Measurements from ENCODE around the gene AIMP2.
A peak's percentile ranks its signal among the peaks of the same experiment; 100 is the strongest.
"Not testable (repeated sequence)": the region's sequence is repeated elsewhere in the genome, so short reads cannot be mapped to it uniquely, and the experiment has no call there.

Gene AIMP2

DNA sequence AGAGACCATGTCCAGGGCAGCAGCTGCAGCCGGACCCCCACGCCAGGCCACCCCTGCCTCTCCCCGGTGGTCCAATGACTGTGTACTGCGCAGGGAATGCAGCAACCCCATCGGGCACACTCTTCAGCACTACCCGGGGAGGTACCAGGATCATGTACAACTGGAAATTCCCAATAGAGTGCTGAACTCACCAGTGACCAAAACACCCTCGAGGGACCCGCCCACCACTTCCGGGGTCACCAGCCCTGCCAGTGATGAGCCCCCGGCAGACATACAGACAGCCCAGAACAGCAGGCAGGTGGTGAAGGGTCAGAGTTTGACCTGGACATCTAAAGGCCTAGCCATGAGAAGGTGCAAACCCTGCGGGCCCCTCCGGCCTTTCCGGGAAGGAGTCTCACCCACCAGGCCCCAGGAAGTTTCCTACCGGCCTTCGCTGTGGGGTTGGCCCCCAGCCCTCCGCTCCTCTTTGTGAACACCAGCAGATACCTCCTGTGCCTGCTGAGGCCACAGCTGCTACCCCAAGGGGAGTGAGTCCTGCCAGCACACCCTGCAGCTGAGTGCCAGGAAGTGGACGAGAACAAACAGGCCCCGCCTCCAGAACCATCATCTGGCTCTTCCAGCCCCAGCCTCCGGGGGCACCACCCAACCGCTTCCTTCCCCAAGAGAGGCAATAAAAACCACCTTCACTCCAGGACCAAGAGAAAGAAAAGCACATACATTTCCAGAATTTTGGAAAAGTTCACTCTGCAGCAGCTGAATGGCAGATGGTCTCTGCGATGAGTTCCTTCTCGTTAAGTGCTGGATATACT is 17.1 kb downstream of the AIMP2 start:
- DNase-seq (ENCODE audit: low spot score), result peak; percentile 44

DNA sequence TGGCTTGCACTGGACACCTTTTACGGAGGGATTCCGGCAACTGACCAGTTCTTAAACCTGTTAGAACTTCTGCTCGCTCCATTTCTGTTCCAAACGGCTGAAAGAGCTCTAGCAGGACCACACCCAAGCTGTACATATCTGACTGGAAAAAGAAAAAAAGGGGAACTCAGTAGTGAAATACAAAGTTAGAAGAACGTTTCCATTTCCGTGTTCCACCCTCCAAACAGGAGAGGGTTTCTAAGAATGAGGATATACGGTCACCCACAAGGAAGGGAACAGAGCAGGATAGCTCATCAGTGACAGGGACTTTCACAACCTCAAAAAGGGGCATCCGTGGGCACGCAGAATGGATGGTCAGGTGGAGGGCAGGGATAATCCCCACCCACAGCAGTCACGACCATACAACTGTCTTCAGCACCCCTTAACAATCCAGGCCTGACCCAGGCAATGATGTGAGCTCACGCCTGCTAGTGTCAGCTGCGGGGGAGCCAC is 17.8 kb downstream of the AIMP2 start:
- peak; percentile 8 for DNase-seq (ENCODE audit: low spot score)

DNA sequence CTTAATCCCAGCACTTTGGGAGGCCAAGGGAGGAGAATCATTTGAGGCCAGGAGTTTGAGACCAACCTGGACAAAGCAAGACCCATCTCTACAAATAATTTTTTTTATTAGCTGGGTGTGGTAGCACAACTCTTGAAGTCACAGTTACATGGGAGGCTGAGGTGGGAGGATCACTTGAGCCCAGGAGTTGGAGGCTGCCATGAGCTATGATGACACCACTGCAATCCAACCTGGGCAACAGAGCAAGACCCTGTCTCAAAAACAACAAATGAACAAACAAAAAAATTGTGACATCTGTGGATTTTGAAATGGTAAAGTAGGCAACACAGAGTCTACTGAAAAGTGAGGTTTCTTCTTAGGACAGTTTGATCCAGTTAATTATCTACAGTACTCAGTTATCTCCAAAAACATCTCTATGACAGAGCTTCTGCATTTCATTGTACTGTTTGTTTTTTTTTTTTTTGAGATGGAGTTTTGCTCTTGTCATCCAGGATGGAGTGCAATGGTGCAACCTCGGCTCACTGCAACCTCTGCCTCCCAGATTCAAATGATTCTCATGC is 18.8 kb downstream of the AIMP2 start:
- DNase-seq (ENCODE audit: low spot score), result no peak

DNA sequence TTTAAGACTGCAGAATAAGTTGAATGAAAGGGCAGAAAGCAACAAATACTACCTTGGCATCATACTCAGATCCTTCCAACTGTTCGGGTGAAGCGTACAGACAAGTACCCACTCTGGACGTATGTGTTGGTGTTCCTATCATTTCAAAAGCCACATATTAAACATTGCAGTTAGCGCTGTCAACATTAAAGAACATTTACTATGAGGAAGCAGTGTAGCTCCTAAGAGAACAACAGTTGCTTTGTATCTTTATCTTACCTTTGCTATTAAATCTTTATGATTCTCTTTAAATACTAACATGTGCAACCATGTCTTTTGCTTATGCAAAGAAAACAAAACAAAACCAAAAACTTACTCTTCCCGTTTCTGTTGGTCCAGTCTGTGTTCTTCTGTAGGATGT is 19.5 kb downstream of the AIMP2 start:
- DNase-seq (ENCODE audit: low spot score), result no peak

DNA sequence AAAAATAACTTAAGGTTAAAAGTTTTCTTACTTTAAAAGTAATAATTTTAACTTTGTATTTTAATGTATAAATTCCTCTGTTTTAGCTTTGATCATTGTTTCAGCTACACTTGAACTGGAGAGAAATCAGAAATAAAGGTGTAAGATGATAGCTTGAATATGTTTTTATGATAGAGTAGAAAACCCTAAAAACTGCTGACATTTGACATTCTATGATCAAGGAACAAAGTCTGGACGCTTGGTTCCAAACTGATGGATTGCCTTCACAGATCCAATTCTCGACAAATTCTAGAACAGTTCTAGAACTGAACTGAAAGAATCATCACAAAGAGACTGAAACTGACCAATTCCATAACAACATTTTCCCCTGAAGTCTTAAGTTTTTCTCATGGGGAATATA is 21.9 kb downstream of the AIMP2 start, which contains the start of gene ANKRD61:
Gene ANKRD61 (plus strand): TSS at position 389 of the 400 bp plus-strand sequence. CDS start 0 bp downstream, at position 389.
- DNase-seq (ENCODE audit: low spot score), result no peak

DNA sequence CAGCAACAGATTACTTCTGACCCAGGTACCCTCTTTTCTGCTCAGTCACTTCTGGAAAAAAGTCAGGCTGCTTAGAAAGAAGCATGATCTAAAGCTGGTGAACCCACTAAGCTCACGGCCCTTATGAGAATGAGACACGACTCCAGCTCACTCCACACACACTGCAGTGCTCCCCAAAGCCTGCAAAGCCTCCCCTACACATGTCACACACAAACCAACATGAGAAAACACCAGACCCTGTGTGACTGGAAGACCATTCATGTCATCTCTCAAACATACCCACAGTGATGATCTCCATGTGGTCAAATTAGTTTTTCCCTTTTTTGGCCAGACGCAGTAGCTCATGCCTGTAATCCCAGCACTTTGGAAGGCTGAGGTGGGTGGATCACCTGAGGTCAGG is 22.5 kb downstream of the AIMP2 start:
- DNase-seq (ENCODE audit: low spot score), result no peak

DNA sequence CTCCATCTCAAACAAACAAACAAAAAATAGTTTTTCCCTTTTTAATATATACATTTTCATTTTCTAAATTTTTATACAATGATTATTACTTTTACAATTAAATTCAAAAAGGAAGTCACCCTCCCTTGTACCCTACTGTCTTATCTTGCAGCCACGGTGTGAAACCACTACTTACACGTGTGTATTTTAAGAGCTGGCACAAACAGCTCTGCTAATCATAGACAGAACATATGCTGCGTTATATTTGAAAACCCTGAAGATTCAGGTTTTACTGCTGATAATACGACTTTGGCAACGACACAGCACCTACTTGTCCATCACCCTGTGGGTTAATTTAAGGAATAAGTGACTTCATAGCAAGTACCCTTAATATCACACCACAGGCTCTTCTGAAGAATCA is 23.1 kb downstream of the AIMP2 start:
- DNase-seq (ENCODE audit: low spot score), result no peak

DNA sequence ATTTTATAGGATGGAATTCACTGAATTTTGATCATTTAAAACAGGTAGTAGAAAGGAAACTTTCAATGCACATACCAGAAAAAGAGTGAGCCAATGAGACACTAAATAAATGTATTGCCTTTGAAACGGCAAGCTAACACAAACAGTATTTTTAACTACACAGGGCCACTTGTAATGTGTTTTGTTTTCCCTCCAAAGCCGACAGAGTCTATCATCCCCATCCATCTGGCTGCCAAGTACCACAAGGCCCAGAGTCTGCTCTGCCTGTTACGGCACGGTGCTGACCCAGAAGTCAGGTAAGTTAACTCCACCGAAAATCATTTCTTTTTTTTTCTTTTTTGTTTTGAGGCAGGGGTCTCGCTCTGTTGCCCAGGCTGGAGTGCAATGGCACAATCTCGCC is 23.6 kb downstream of the AIMP2 start:
- peak; percentile 50 for DNase-seq (ENCODE audit: low spot score)

DNA sequence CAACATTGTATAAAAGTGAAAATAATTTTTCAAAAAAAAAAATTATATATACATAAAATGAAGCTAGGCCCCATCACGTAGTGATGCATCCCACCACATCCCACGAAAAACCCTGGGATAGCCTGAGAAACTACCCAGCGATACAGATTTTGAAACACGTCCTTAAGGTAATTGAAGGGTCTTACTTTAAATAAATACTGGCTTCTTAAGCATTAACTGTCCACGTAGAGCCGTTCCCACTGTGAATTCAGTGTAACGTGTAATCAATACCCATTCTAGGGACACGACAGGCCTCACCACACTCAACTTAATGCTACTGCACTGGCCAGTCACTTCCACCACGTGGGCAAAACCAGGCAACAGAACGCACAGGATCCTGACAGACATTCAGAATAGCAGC is 26.1 kb downstream of the AIMP2 start:
- DNase-seq (ENCODE audit: low spot score), result no peak

DNA sequence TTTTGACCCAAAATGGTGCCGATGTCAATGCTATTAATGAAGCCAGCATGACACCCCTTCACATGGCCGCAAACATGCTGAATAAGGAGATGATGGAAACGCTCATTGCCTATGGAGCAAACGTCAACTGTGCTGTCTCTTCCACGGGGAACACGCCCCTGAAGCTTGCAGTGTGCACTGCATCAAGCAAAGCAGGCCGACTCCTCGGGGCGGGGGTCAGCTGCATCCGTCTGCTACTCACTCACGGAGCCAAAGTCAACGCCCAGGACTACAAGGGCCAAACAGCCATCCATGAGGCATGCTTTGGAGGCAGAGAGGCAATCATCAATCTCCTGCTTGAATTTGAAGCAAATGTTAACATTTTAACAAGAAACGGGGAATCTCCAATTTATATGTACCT is 26.6 kb downstream of the AIMP2 start:
- DNase-seq (ENCODE audit: low spot score), result no peak

DNA sequence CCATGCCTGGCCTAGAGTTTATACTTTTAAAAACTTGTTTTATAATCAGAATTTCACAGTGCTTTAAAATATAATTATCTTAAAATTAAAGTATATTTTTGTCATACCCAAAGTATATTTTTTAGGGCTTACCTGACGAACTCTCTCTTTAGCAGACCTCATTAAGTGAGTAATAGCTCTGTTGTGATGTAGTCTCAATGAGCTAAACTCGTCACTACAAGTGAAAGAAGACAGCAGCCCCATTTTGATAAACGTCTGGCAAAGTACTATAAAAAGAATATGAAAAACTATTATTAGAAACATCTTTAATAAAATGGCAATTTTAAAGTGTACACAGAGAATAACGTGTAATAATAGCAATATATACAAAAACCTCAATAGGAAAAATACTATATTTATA is 40.7 kb downstream of the AIMP2 start:
- no peak for DNase-seq (ENCODE audit: low spot score)

DNA sequence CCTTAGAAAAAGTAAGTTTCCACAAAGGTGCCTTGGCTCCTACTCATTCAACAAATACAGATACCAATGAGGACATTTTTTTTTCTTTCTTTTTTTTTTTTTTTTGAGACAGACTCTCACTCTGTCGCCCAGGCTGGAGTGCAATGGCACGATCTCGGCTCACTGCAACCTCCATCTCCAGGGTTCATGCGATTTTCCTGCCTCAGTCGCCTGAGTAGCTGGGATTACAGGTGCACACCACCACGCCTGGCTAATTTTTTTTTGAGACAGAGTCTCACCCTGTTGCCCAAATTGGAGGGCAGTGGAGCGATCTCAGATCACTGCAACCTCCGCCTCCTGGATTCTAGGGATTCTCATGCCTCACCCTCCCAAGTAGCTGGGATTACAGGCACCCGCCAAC is 42.1 kb downstream of the AIMP2 start:
- DNase-seq (ENCODE audit: low spot score), result not testable (repeated sequence)

DNA sequence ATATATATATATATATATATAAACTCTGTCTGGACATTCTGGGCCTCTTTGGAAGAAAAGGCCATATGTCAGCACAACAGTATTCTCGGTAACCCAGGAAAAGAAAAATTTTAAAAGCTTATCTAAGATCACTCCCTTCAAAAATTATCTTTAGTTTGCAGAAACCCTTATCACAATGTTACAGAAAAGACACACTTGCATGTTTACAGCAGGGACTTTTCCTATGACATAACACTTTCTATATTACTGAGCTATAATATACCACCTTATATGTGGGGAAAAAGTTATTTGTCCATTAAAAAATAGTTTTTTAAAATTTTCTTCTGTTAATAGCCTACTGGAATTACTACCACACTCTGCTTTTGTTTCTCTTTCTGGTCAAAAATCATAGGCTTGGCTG is 47.5 kb downstream of the AIMP2 start:
- no peak for DNase-seq (ENCODE audit: low spot score)

DNA sequence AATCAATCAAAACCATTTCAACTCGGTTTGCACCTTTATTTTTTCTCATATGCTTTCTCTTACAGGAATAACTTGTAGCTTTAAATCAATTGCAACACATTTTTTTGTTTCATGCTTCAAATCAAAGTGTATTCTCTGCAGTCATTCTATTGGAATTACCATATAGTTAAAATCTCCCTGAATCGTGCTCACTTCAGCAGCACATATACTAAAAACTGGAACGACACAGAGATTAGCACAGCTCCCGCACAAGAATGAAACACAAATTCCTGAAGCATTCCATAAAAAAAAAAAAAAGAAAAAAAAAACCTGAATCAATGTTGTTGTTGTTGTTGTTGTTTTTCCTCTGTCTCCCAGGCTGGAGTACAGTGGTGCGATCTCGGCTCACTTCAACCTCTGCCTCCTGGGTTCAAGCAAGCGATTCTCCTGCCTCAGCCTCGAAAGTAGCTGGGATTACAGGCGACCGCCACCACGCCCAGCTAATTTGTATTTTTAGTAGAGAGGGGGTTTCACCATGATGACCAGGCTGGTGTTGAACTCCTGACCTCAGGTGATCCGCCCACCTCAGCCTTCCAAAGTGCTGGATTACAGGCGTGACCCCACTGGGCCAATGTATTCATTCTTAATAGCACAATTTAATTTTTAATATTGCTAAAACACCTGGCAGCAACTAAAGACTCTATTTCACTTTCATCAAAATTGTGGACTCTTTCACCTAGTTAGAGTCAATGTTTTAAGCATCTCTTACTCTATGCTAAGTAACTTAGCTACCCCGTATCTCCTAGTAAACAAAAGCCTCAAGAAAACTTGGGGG is 48.5 kb downstream of the AIMP2 start:
- no peak for DNase-seq (ENCODE audit: low spot score)

DNA sequence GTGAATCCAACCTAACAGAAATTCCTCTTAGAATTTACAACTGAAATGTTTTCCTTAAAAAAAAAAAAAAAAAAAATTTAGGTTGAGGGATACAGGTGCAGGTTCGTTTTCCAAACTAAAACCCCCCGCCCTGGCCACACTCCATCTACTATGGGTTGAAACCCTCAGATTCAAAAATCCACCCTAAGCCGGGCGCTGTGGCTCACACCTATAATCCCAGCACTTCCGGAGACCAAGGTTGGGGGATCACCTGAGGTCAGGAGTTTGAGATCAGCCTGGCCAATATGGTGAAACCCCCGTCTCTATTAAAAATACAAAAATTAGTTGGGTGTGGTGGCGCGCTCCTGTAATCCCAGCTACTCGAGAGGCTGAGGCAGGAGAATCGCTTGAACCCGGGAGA is 50.9 kb downstream of the AIMP2 start:
- not testable (repeated sequence) for DNase-seq (ENCODE audit: low spot score)

DNA sequence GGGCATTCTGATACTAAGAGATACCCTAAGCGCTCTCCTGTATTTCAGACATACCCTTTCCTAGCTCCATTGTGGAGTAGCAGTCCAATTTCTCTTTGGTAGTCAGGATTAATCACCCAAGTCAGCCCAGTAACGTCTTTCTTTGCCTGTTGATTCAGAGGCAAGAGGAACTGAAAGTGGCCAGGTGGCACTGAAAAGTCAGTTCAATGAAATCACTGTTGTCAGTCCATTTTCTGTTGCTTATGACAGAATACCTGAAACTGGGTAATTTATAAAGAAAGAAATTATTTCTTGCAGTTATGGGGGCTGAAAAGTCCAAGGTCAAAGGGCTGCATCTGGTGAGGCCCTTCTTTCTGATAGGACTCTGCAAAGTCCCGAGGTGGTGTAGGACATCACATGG is 62.3 kb downstream of the AIMP2 start:
- no peak for DNase-seq (ENCODE audit: low spot score)

All from pons (tissue), 1 donor.